Retinal pigment epithelial cell (primary cell): Measurements from ENCODE around the gene STK17A.

Experiments
- DNase-seq: peaks from one replicate; pipeline ENCODE4 v3.0.0-alpha.2; 2010; ENCODE audit warnings: low read depth
- H3K4me3 ChIP-seq: 2 replicates; pipeline ENCODE4 v1.5.1; 2011; ENCODE audit warnings: mild to moderate bottlenecking, low read length, control low read depth, moderate library complexity
- CTCF ChIP-seq: conservative IDR thresholded peaks from 2 replicates; pipeline ENCODE4 v1.5.1; 2011; ENCODE audit warnings: low read depth, low read length, control low read depth, inconsistent platforms

STK17A gene

GRCh38 chr7:43554423-43554822 lies 28.5 kb upstream of the STK17A start:
- H3K4me3 ChIP-seq = no peak overlapping the region
- no peak for DNase-seq
- TF ChIP-seq CTCF = no peak

DNA sequence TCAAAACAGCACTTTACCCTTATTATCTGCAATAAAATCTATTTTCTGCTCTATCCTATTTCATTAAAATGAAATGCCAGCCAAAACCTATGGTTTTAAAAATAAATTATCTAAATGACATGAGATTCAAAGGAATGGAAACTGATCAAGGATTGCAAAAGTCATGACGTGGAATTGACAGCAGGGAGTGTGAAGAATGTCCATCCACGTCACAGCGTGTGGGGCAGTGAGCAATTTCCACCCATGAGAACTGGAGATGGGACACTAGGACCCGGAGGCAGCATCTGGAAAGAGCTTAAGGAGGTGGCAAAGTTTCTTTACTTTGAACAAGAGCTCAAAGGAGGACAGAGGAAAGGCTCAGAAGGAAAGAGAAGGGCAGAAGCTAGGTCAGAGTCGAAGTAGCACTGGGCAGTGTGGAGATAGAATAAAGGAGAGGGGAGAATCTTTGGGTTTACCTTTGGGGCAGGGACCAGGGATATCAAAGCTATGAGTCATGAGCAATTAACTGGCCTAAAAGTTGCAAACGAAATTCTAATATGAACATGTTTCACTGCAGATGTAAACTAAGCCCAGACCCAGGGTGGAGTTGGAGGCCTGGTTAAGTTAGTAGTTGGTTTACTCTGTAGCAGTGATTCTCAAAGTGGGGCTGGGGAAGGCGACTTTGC lies 24.9 kb upstream of the STK17A start:
- DNase-seq = no peak
- no peak overlapping the region for H3K4me3 ChIP-seq
- no peak for TF ChIP-seq CTCF

DNA sequence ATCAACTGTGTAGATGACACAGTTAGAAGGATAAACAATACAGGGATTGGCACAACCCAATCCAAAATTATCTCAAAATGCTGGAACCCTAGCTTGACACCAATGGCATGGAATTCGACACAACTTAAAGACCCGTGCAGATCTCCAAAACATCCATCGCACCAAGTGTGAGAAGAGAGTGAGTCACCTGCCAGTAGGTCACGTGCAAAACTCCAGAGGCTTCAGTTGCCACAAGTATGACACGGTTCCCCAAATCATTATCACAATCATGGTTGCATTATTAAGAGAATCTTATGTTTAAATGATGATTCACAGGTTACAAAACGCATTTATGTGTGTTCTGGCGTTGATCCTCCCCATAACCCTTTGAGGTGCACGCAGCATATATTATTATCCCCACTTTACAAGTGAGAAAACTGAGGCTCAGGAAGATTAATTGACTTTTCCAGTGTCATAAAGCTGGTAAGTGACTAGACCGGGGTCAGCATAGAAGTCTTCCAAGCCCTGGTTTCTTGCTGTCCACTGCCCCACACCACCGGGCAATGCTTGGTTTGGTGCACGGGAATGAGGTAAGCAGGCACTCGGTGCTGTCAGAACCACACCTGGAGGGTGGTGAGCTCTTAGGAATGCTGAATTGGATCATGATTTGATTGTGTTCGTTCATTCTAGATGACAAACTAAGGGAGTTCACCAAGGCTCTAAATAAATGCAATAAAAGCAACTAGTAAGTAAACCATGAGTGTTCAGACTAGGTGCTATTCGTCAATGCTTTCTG lies 23.6 kb upstream of the STK17A start:
- TF ChIP-seq CTCF = no peak
- H3K4me3 ChIP-seq = no peak overlapping the region
- DNase-seq = no peak

DNA sequence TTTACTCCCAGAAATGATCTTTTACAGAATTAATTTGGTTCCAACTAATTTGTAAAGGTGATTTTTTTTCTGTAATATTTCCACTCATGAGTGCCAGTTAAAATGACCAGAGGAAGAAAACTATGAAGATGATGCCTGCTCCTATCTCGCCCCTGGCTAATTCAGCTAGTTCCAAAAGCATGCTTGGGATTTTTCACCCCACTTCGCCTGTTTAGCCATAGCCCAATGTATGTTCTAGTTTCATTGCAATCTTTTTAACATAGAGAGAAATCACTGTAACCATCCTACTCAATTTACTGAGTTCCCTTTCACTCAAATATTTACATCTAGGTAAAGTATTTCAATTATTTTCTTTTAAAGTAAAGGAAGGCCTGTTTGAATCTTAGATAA lies 23.0 kb upstream of the STK17A start:
- no peak for DNase-seq
- H3K4me3 ChIP-seq = no peak overlapping the region
- TF ChIP-seq CTCF = no peak

- no peak for DNase-seq
- no peak overlapping the region for H3K4me3 ChIP-seq
- no peak for TF ChIP-seq CTCF
Measured at GRCh38 chr7:43560742-43561330, 22.1 kb upstream of the STK17A start.

- DNase-seq = no peak
- H3K4me3 ChIP-seq = no peak overlapping the region
- TF ChIP-seq CTCF = no peak
Measured at GRCh38 chr7:43562383-43562782, 20.5 kb upstream of the STK17A start.
